K562 (cell line): ENCODE measurements around the gene ENTPD8. TPM values are rescaled to one million over a fixed set of nuclear protein-coding genes. Genes with fewer than 3 reads are reported as not detected.

Source experiments
- AFF4 ChIP-seq: sonication (generic); formaldehyde crosslinking; IDR thresholded peaks from 2 replicates; pipeline ENCODE4 v1.8.0; 2023; ENCODE audit warnings: mild to moderate bottlenecking, missing genetic modification reagents
- CBX8 ChIP-seq: fragments of 200-600 bp; sonication (generic); IDR thresholded peaks from 2 replicates; pipeline ENCODE4 v1.6.1; 2012; ENCODE audit warnings: borderline replicate concordance, mixed run types, low read depth, mild to moderate bottlenecking, moderate library complexity, mixed read lengths, low read length, control low read depth, inconsistent platforms; ENCODE audit not compliant: poor library complexity, severe bottlenecking; ENCODE audit errors: extremely low read depth
- DIDO1 ChIP-seq: fragments of 450-650 bp; IDR thresholded peaks from 2 replicates; pipeline ENCODE4 v1.6.1; 2016; ENCODE audit warnings: low read depth, missing biosample characterization, missing genetic modification characterization
- E2F5 ChIP-seq: sonication (generic); formaldehyde crosslinking; IDR thresholded peaks from 2 replicates; pipeline ENCODE4 v1.8.0; 2022; ENCODE audit warnings: mild to moderate bottlenecking, missing genetic modification reagents
- GATA2 ChIP-seq: sonication (generic); formaldehyde crosslinking; IDR thresholded peaks from 2 replicates; pipeline ENCODE4 v1.4.0; 2020; ENCODE audit warnings: mild to moderate bottlenecking, missing genetic modification reagents
- PHTF2 ChIP-seq: fragments of 250-450 bp; sonication (Bioruptor Pico); IDR thresholded peaks from 2 replicates; pipeline ENCODE4 v1.5.0; 2021; ENCODE audit warnings: mild to moderate bottlenecking
- SMAD3 ChIP-seq: fragments of 450-650 bp; formaldehyde crosslinking; conservative IDR thresholded peaks from 2 replicates; pipeline ENCODE4 v1.4.0; 2020; ENCODE audit warnings: mild to moderate bottlenecking
- SMARCC2 ChIP-seq: fragments of 450-650 bp; IDR thresholded peaks from 2 replicates; pipeline ENCODE4 v1.6.1; 2017; ENCODE audit warnings: antibody characterized with exemption, moderate library complexity, mild to moderate bottlenecking, low read depth
- polyA plus RNA-seq, 8 experiments: library from polyadenylated mRNA; depleted of rRNA in 4 of 8; stranded (reverse) in 5 of 8; unstranded in 3 of 8; fragments of >200 nt; fragmentation: Nextera tagmentation in 2 of 8; fragmentation: Illumina TruSeq in 1 of 8; extraction: Ambion mirVana in 2 of 8; extraction: Trizol in 1 of 8; gene quantifications; 2 replicates each; pipeline versions ENCODE4 v1.2.1 to v1.2.3, GENCODE V29; 2011 to 2014; ENCODE audit warnings: inconsistent platforms in 1 of 8, missing spikeins in 1 of 8
- total RNA-seq, 7 experiments: library from RNA; depleted of rRNA in 6 of 7; stranded (reverse); fragments of >200 nt in 6 of 7; fragmentation: Illumina TruSeq in 2 of 7; extraction: Trizol in 2 of 7; gene quantifications; 2 replicates each; pipeline versions ENCODE4 v1.2.1 to v1.2.3, GENCODE V29; 2011 to 2021; ENCODE audit warnings: low replicate concordance in 1 of 7

ENTPD8 gene
- total and polyA plus RNA-seq, 9 of the 15 experiments (the other 6 are each of a cell fraction or from before 2014, with no cell fraction given): 0.06 to 0.27 (median 0.19) TPM; not detected in 5

- TF ChIP-seq CBX8 (no peak), PHTF2 (CRISPR knock-in tag) (no peak), DIDO1 (tag) (no peak), AFF4 (no peak), SMARCC2 (0 out of 2 replicates have a peak, but pooled peaks have one; percentile 20), SMAD3 (CRISPR knock-in tag) (no peak), GATA2 (CRISPR knock-in tag) (no peak), E2F5 (CRISPR knock-in tag) (no peak)
Observed at GRCh38 chr9:137421838-137422603, 19.1 kb downstream of the ENTPD8 start (continued).
